HG03196 (cell line): ENCODE measurements around the gene TMEM18.

Experiments used
- ATAC-seq: cut with Tn5 transposase; IDR thresholded peaks from one replicate; pipeline ENCODE4 v1.9.1; 2021; ENCODE audit not compliant: unreplicated experiment

TMEM18 gene

GRCh38 chr2:673615-674320 lies 3.4 kb downstream of the TMEM18 start:
- no peak for ATAC-seq

- ATAC-seq, result no peak
These were observed 4.2 kb downstream of the TMEM18 start for GRCh38 chr2:673016-673415.

- no peak for ATAC-seq
These were observed 4.7 kb downstream of the TMEM18 start for GRCh38 chr2:672606-672905.

- no peak for ATAC-seq
These were observed 5.2 kb downstream of the TMEM18 start for GRCh38 chr2:671787-672605.

GRCh38 chr2:671072-671471 lies 6.1 kb downstream of the TMEM18 start:
- no peak for ATAC-seq

- no peak for ATAC-seq
These were observed 6.6 kb downstream of the TMEM18 start for GRCh38 chr2:670637-671036.

GRCh38 chr2:669323-669722 lies 7.9 kb downstream of the TMEM18 start:
- ATAC-seq, result no peak

- no peak for ATAC-seq
These were observed 9.2 kb downstream of the TMEM18 start for GRCh38 chr2:668000-668398.

GRCh38 chr2:667332-667999 lies 9.7 kb downstream of the TMEM18 start:
- no peak for ATAC-seq

GRCh38 chr2:666441-666840 lies 10.8 kb downstream of the TMEM18 start:
- ATAC-seq, result no peak

GRCh38 chr2:665340-666073 lies 11.7 kb downstream of the TMEM18 start:
- no peak for ATAC-seq

- ATAC-seq, result no peak
These were observed 13.1 kb downstream of the TMEM18 start for GRCh38 chr2:664063-664462.

- ATAC-seq, result no peak
These were observed 14.0 kb downstream of the TMEM18 start for GRCh38 chr2:663221-663620.

- ATAC-seq, result no peak
These were observed 15.9 kb downstream of the TMEM18 start for GRCh38 chr2:661360-661635.

GRCh38 chr2:660586-661359 lies 16.4 kb downstream of the TMEM18 start:
- no peak for ATAC-seq

- ATAC-seq, result no peak
These were observed 17.2 kb downstream of the TMEM18 start for GRCh38 chr2:660029-660428.

- ATAC-seq, result no peak
These were observed 18.8 kb downstream of the TMEM18 start for GRCh38 chr2:658426-658825.

- ATAC-seq, result no peak
These were observed 19.4 kb downstream of the TMEM18 start for GRCh38 chr2:657766-658165.

- no peak for ATAC-seq
These were observed 20.5 kb downstream of the TMEM18 start for GRCh38 chr2:656676-657075.

- no peak for ATAC-seq
These were observed 21.6 kb downstream of the TMEM18 start for GRCh38 chr2:655626-656025.

GRCh38 chr2:654896-655295 lies 22.3 kb downstream of the TMEM18 start:
- ATAC-seq, result no peak
